Vagina (tissue), 2 donors: ENCODE measurements around the gene POLL.

Experiments
- POLR2AphosphoS5 ChIP-seq, 2 donors: sonication (generic); formaldehyde crosslinking; IDR thresholded peaks; one replicate each; pipeline ENCODE4 v1.9.0; 2017; ENCODE audit warnings: antibody characterized with exemption in 2 of 2, mild to moderate bottlenecking in 2 of 2, low read depth in 1 of 2; ENCODE audit not compliant: insufficient read depth in 1 of 2
- TF ChIP-seq, protein P1 (sequence below), 3 experiments: fragments of 450-650 bp in 2 of 3; fragments of 200-600 bp in 1 of 3; sonication (generic) in 1 of 3; IDR thresholded peaks; one replicate each; pipeline ENCODE4 v1.5.1; 2017 to 2019; ENCODE audit warnings: antibody characterized with exemption in 3 of 3, mild to moderate bottlenecking in 2 of 3, moderate library complexity in 2 of 3

DNA sequence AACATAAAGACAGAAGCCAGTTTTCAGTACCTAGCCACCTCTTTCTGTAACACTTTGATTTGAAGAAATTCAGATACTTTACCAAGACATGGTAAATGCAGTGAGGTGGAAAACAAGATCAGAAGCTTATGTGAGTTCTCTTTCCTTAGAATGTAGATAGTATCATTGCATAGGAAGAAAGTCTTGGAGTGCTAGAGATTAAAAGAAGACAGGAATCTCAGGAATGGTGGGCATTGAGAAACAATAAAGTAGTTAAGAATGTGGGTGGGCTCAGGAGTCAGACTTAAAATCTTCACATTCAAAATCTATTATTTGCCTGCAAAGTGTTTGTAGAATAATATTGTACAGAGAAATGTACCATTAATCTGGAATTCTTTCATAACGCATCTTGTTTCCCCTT is 58.9 kb downstream of the POLL start:
- TF ChIP-seq, protein P1, sequence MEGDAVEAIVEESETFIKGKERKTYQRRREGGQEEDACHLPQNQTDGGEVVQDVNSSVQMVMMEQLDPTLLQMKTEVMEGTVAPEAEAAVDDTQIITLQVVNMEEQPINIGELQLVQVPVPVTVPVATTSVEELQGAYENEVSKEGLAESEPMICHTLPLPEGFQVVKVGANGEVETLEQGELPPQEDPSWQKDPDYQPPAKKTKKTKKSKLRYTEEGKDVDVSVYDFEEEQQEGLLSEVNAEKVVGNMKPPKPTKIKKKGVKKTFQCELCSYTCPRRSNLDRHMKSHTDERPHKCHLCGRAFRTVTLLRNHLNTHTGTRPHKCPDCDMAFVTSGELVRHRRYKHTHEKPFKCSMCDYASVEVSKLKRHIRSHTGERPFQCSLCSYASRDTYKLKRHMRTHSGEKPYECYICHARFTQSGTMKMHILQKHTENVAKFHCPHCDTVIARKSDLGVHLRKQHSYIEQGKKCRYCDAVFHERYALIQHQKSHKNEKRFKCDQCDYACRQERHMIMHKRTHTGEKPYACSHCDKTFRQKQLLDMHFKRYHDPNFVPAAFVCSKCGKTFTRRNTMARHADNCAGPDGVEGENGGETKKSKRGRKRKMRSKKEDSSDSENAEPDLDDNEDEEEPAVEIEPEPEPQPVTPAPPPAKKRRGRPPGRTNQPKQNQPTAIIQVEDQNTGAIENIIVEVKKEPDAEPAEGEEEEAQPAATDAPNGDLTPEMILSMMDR (IDR thresholded peaks at IDR 0.05): no peak
- no peak for TF ChIP-seq POLR2AphosphoS5 (IDR thresholded peaks at IDR 0.05; ENCODE audit: insufficient read depth in 1 of 2, low read depth in 1 of 2)
